Astrocyte of the cerebellum (primary cell): Measurements from ENCODE around the gene CYTH4.
"Not testable (repeated sequence)": the region's sequence is repeated elsewhere in the genome, so short reads cannot be mapped to it uniquely, and the experiment has no call there.

Source experiments
- DNase-seq: peaks from one replicate; pipeline ENCODE4 v3.0.0-alpha.2; 2011; ENCODE audit warnings: low read depth
- H3K4me3 ChIP-seq: 2 replicates; pipeline ENCODE4 v1.5.1; 2011; ENCODE audit warnings: mild to moderate bottlenecking, low read depth, low read length, moderate library complexity
- in situ Hi-C: cut with HindIII; loops from 2 replicates; pipeline ENCODE4 v1.10.0; 2017; ENCODE audit warnings: low sequenced_read_pairs
- TF ChIP-seq, protein P1 (sequence below): IDR thresholded peaks from 2 replicates; pipeline ENCODE4 v1.5.1; 2012; ENCODE audit warnings: low read length, low read depth, moderate library complexity, mild to moderate bottlenecking; ENCODE audit errors: missing control alignments

Gene CYTH4

DNA sequence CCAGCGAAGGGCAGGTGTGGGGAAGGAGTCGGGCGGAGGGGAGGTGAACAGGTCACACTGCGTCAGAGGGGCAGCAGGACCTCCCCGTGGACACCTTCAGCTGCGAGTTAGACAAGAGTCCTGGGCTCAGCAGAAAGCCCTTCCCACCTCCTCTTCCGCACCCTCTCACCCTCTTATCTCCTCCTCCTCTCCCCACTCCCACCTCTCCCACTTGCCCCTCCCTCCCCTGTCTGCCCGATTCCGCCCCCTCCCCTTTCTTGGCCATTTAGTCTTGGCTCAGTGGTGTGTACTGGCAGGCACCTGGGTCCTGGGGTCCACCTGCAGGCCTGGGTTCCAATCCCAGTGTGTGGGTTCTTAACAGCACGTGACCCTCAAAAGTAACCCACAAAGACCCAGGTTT lies 37.2 kb downstream of the CYTH4 start:
- H3K4me3 ChIP-seq, result no peak overlapping the region
- TF ChIP-seq, protein P1, sequence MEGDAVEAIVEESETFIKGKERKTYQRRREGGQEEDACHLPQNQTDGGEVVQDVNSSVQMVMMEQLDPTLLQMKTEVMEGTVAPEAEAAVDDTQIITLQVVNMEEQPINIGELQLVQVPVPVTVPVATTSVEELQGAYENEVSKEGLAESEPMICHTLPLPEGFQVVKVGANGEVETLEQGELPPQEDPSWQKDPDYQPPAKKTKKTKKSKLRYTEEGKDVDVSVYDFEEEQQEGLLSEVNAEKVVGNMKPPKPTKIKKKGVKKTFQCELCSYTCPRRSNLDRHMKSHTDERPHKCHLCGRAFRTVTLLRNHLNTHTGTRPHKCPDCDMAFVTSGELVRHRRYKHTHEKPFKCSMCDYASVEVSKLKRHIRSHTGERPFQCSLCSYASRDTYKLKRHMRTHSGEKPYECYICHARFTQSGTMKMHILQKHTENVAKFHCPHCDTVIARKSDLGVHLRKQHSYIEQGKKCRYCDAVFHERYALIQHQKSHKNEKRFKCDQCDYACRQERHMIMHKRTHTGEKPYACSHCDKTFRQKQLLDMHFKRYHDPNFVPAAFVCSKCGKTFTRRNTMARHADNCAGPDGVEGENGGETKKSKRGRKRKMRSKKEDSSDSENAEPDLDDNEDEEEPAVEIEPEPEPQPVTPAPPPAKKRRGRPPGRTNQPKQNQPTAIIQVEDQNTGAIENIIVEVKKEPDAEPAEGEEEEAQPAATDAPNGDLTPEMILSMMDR, result no peak
- in situ Hi-C loops, result no loop called here
- no peak for DNase-seq

DNA sequence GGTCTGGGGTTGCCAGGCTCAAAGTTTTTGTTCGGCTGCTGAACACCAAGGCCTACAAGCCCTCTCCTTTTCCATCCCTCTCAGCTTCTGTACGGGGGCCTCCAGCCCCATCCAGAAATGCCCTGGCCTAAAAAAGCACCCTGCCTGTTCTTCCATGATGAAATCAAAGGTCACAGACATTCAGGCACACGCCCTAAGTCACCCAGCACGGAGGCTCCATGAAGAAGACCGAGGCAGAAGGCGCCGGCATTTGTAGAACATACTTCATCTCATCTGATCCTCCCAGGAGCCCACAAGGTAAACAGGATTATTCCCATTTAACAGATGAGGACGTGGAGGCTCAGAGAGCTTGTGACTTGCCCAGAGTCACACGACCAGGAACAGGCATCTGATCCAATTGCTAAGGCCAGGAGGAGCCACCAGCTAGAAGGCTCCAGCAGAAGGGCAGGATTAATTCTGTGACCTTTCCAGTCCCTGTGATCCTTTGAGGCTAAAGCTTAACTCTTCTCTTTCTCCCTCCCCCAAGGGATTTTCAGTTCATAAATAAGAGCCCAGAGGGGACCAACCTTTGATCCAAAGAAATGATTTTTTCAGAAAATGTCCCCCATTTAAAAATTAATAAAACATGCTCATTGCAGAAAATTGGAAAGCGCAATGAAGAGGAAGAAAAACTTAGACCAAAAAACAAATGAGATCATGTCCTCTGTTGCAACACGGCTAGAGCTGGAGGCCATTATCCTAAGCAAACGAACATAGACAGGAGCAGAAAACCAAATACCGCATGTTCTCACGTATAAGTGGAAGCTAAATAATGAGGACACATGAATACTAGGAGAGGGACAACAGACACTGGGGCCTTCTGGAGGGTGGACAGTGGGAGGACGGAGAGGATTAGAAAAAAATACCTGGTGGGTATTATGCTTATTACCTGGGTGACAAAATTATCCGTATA lies 38.7 kb downstream of the CYTH4 start:
- H3K4me3 ChIP-seq, result no peak overlapping the region
- in situ Hi-C loops, result loop anchor here (5.0 to 10.0 kb wide), 2 partner anchors 81 to 244 kb away; partner anchors contain the start of gene CDC42EP1
- TF ChIP-seq, protein P1, result no peak
- no peak for DNase-seq

DNA sequence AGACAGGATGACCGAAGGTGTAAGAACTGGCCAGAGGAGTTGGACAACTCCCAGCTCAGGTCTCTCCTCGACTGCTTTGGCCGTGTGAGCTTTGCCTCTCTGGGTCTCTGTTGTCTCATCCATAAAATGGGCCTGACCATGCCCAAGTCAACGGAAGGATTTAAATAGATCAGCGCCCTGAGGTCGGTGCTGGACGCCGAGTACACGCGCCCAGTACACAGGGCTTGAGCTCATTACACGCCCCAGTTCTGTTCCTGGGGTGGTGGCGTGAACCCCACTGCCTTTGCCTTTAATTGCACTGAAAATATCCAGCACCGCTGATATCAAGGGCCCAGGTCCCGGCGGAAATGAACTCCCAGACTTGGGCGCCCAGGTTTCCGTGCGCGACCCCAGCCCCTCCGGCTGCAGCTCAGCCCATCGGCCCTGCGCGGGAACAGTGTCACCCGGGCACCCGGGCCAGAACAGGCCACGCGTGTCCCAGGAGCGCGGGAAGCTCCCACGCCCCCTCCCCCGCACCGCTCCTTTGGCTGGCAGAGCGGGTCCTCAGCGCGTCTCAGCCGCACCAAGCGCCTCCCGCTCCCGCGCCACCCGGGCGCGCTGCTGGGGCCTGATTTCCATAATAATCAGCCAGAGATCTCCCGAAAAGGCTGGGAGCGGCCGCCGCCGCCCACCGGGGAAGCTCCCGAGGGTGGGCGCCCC lies 42.2 kb downstream of the CYTH4 start:
- DNase-seq, result no peak
- in situ Hi-C loops, result loop anchor here (5.0 to 10.0 kb wide), 3 partner anchors 78 to 240 kb away; partner anchors contain the start of gene CDC42EP1
- TF ChIP-seq, protein P1, result no peak
- H3K4me3 ChIP-seq, result peak overlapping the region; percentile 10

DNA sequence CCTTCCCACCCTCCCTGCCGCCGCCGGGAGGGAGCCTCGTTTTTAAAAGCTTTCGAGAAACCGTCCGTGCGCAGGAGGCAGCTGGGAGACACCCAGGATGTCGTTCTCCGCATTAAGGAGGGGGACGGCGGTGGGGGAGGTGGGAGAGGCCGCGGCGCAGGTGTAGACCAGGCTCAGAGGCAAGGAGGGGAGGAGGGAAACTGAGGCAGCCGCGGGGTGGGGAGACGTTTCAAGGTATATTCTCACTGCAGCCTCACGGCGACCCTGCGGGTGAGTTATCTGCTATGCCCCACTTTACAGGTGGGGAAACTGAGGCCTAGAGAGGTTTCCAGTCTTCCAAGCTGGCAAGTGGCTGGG lies 42.7 kb downstream of the CYTH4 start:
- TF ChIP-seq, protein P1, result no peak
- in situ Hi-C loops, result loop anchor here (5.0 to 10.0 kb wide), 2 partner anchors 122 to 240 kb away; partner anchors contain the start of gene CDC42EP1
- peak overlapping the region; percentile 10 for H3K4me3 ChIP-seq
- DNase-seq, result no peak

DNA sequence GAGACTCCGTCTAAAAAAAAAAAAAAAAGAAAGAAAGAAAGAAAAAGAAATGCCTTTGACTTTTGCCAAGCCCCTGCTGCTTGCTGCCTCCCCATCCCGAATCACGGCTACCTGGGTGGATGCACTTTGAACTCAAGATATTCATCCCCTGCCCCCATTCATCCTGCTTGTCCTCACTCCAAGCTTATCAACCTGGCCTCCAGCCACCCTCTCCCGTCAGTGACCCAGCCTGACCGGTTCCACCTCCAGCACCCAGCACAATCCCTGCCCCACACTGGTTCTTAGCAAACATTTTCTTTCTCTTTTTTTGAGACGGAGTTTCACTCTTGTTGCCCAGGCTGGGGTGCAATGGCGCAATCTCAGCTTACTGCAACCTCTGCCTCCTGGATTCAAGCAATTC lies 44.4 kb downstream of the CYTH4 start:
- in situ Hi-C loops, result loop anchor here (5.0 to 10.0 kb wide), 2 partner anchors 121 to 238 kb away; partner anchors contain the start of gene CDC42EP1
- H3K4me3 ChIP-seq, result no peak overlapping the region
- DNase-seq, result no peak
- TF ChIP-seq, protein P1, result no peak

DNA sequence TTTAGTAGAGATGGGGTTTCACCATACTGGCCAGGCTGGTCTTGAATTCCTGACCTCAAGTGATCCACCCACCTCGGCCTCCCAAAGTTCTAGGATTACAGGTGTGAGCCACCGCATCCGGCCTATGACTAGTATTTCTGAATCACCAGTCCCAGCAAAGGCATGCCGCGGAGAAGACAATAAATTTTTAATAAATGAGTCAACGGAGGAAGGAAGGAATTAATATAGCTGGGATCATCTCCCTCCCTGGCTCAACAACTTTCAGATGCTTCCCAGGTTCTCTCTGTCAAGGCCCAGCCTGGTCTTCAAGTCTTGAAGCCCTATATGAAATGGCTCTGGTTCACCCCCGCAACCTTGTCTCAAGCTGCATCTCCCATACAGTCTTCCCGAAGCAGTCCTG lies 45.7 kb downstream of the CYTH4 start:
- TF ChIP-seq, protein P1, result no peak
- in situ Hi-C loops, result loop anchor here (5.0 to 10.0 kb wide), 2 partner anchors 119 to 237 kb away; partner anchors contain the start of gene CDC42EP1
- no peak overlapping the region for H3K4me3 ChIP-seq
- DNase-seq, result peak; percentile 33

DNA sequence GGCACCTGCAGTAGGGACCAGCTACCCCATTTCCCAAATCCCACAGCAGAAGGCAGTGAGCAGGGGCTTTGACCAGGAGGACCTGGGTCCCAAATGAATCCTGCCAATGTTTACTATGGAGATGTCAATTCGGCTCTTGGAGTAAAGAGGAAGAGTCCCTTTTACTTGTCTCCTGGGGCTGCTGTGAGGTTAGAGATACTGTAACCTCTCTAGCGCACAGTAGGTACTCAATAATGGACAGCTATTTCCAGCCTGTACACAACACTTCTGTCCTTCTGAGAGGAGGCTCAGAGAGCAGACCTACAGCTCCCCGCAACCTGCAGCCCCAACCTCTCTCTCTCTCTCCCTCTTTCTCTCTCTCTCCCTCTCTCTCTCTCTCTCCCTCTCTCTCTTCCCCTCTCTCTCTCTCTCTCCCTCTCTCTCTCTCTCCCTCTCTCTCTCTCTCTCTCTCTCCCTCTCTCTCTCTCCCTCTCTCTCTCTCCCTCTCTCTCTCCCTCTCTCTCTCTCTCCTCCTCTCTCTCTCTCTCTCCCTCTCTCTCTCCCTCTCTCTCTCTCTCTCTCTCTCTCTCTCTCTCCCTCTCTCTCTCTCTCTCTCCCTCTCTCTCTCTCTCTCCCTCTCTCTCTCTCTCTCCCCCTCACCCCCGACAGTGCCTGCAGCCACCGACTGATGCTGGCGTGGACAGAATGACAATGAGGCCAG lies 46.4 kb downstream of the CYTH4 start:
- in situ Hi-C loops, result loop anchor here (5.0 to 10.0 kb wide), 2 partner anchors 119 to 236 kb away; partner anchors contain the start of gene CDC42EP1
- H3K4me3 ChIP-seq, DNase-seq: not testable (repeated sequence)
